K562 (cell line): Measurements from ENCODE around the gene C1QTNF5. TPM values are rescaled to one million over a fixed set of nuclear protein-coding genes. Genes with fewer than 3 reads are reported as not detected.

Experiments
- ATAC-seq: fragments of 200-7000 bp; cut with Tn5 transposase; 3 replicates; pipeline ENCODE4 v1.9.1; 2020; ENCODE audit warnings: moderate library complexity
- BruUV-seq: library from RNA; stranded (reverse); fragments of 400-500 nt; replicated peaks from 2 replicates; lab custom pipeline; 2021; lab: Mats Ljungman, UMichigan
- CTCF ChIA-PET: fragments of 300-600 bp; formaldehyde crosslinking; extraction: SDS; loops from one replicate; lab custom pipeline; 2021; ENCODE audit warnings: low intra/inter-chr PET ratio; lab: Yijun Ruan, JAX
- POLR2A ChIA-PET: fragments of 300-600, 350-650 bp; sonication (Branson Sonifier 250); formaldehyde crosslinking; extraction: SDS; loops from one replicate; lab custom pipeline; 2021; ENCODE audit warnings: antibody characterized with exemption, inconsistent platforms; lab: Yijun Ruan, JAX
- DNase-seq, 4 experiments: peaks; one replicate each; pipeline versions ENCODE4 v3.0.0 to v3.0.0-alpha.2; 2011 to 2018; ENCODE audit warnings: low spot score in 3 of 4, mixed read lengths in 3 of 4; ENCODE audit errors: extremely low read depth in 1 of 4
- FAIRE-seq: peaks from 2 replicates; lab custom pipeline; 2011; peaks lifted over from hg19 to GRCh38; lab: Jason Lieb, UNC
- H2AFZ ChIP-seq: 2 replicates; pipeline ENCODE4 v1.6.0; 2011; ENCODE audit warnings: low read depth, low read length, control low read depth, inconsistent platforms
- H3K27ac ChIP-seq: fragments of 200-600 bp; 3 replicates; pipeline ENCODE4 v1.8.0; 2011; ENCODE audit warnings: low read depth, mild to moderate bottlenecking, control low read depth, inconsistent platforms, low read length, moderate library complexity, mixed read lengths; ENCODE audit errors: extremely low read depth
- H3K27me3 ChIP-seq, 2 experiments: fragments of 300-600 bp in 1 of 2; 2 replicates in 1 of 2; 3 replicates in 1 of 2; pipeline versions ENCODE4 v1.6.0 to v1.8.0; 2011; ENCODE audit warnings: inconsistent platforms in 2 of 2, low read length in 2 of 2, mild to moderate bottlenecking in 1 of 2, mixed read lengths in 1 of 2, moderate library complexity in 1 of 2; ENCODE audit not compliant: control insufficient read depth in 2 of 2, insufficient read depth in 2 of 2
- H3K36me3 ChIP-seq: fragments of 300-600 bp; 3 replicates; pipeline ENCODE4 v1.8.0; 2011; ENCODE audit warnings: mild to moderate bottlenecking, low read length, inconsistent platforms; ENCODE audit not compliant: control insufficient read depth, insufficient read depth
- H3K4me1 ChIP-seq, 2 experiments: fragments of 200-600 bp in 1 of 2; replicated peaks in 1 of 2; 2 replicates in 1 of 2; 3 replicates in 1 of 2; pipeline versions ENCODE4 v1.5.1 to v1.8.0; 2011; ENCODE audit warnings: inconsistent platforms in 2 of 2, low read length in 2 of 2, mild to moderate bottlenecking in 1 of 2, mixed read lengths in 1 of 2, moderate library complexity in 1 of 2; ENCODE audit not compliant: control insufficient read depth in 2 of 2, insufficient read depth in 2 of 2
- H3K4me2 ChIP-seq: 2 replicates; pipeline ENCODE4 v1.6.1; 2011; ENCODE audit warnings: low read length, control low read depth, inconsistent platforms, mixed read lengths; ENCODE audit not compliant: insufficient read depth
- H3K4me3 ChIP-seq: fragments of 200-600 bp; sonication (generic), shearing (Covaris generic); 2 replicates; pipeline ENCODE4 v1.5.1; 2016; ENCODE audit warnings: control low read depth, inconsistent platforms
- H3K79me2 ChIP-seq: fragments of 200-600 bp; 3 replicates; pipeline ENCODE4 v1.8.0; 2011; ENCODE audit warnings: low read length, inconsistent platforms; ENCODE audit not compliant: control insufficient read depth, insufficient read depth
- H3K9ac ChIP-seq, 2 experiments: 2 replicates each; pipeline versions ENCODE4 v1.6.0 to v1.6.1; 2011; ENCODE audit warnings: low read depth in 2 of 2, low read length in 2 of 2, control low read depth in 1 of 2, inconsistent platforms in 1 of 2, mild to moderate bottlenecking in 1 of 2, mixed read lengths in 1 of 2; ENCODE audit not compliant: insufficient read depth in 1 of 2
- H3K9me1 ChIP-seq: one replicate; pipeline ENCODE4 v1.6.0; 2011; ENCODE audit warnings: inconsistent platforms, mild to moderate bottlenecking, low read length, moderate library complexity; ENCODE audit not compliant: control insufficient read depth, insufficient read depth
- H3K9me3 ChIP-seq: replicated peaks from 2 replicates; pipeline ENCODE4 v1.5.1; 2011; ENCODE audit warnings: low read depth, low read length, inconsistent platforms; ENCODE audit not compliant: control insufficient read depth, insufficient read depth
- H4K20me1 ChIP-seq: replicated peaks from 2 replicates; pipeline ENCODE4 v1.6.1; 2011; ENCODE audit warnings: low read length, inconsistent platforms, mixed read lengths; ENCODE audit not compliant: control insufficient read depth, insufficient read depth
- BDP1 ChIP-seq: IDR thresholded peaks from 3 replicates; pipeline ENCODE4 v1.6.1; 2011; ENCODE audit not compliant: insufficient read length, insufficient read depth
- CSDE1 ChIP-seq, 2 experiments: fragments of 450-650 bp; IDR thresholded peaks; 2 replicates each; pipeline ENCODE4 v1.6.1; 2016; ENCODE audit warnings: mild to moderate bottlenecking in 1 of 2
- FOXA3 ChIP-seq, 2 experiments: fragments of 450-650 bp in 1 of 2; sonication (generic) in 1 of 2; formaldehyde crosslinking; IDR thresholded peaks in 1 of 2; conservative IDR thresholded peaks in 1 of 2; 2 replicates each; pipeline versions ENCODE4 v1.4.0 to v1.8.0; 2020 to 2022; ENCODE audit warnings: mild to moderate bottlenecking in 2 of 2, missing genetic modification reagents in 1 of 2
- HEY1 ChIP-seq: fragments of 250-450 bp; sonication (Bioruptor Pico); IDR thresholded peaks from 2 replicates; pipeline ENCODE4 v1.5.0; 2020; ENCODE audit warnings: mild to moderate bottlenecking, moderate library complexity, borderline replicate concordance
- KAT7 ChIP-seq: sonication (generic); formaldehyde crosslinking; IDR thresholded peaks from 2 replicates; pipeline ENCODE4 v1.8.0; 2022; ENCODE audit warnings: missing genetic modification reagents, mild to moderate bottlenecking, borderline replicate concordance
- PRPF4 ChIP-seq: fragments of 200-400 bp; formaldehyde crosslinking; IDR thresholded peaks from one replicate; pipeline ENCODE4 v1.6.1; 2017; ENCODE audit warnings: low read length, low read depth, mild to moderate bottlenecking; ENCODE audit not compliant: insufficient read depth, poor library complexity, severe bottlenecking
- SOX6 ChIP-seq: fragments of 450-650 bp; IDR thresholded peaks from 2 replicates; pipeline ENCODE4 v1.6.1; 2014; ENCODE audit warnings: mild to moderate bottlenecking
- ZC3H4 ChIP-seq: sonication (generic); formaldehyde crosslinking; IDR thresholded peaks from 2 replicates; pipeline ENCODE4 v1.9.0; 2021; ENCODE audit warnings: missing genetic modification reagents, borderline replicate concordance
- ZC3H8 ChIP-seq: fragments of 450-650 bp; IDR thresholded peaks from 2 replicates; pipeline ENCODE4 v1.6.1; 2017
- ZNF830 ChIP-seq: fragments of 250-450 bp; sonication (Bioruptor Pico); IDR thresholded peaks from 2 replicates; pipeline ENCODE4 v1.5.0; 2021; ENCODE audit warnings: mild to moderate bottlenecking
- WGBS: fragments of 100-300 bp; shearing (Covaris generic); methylation state at CpG from one replicate; pipeline ENCODE4 v1.1.6; 2016; ENCODE audit warnings: low coverage, mixed read lengths; ENCODE audit not compliant: insufficient coverage; ENCODE audit errors: missing lambda C conversion rate; 5-methylcytosine and 5-hydroxymethylcytosine counted together
- in situ Hi-C: fragments of 300-500 bp; cut with MboI; formaldehyde crosslinking; loops from 4 replicates; pipeline ENCODE4 v1.15.0; 2018; ENCODE audit warnings: inconsistent platforms, mixed read lengths
- intact Hi-C: fragments of 100-400 bp; cut with micrococcal nuclease; formaldehyde crosslinking; loops from 2 replicates; pipeline ENCODE4 v1.14.2; 2022
- polyA plus RNA-seq, 8 experiments: library from polyadenylated mRNA; depleted of rRNA in 4 of 8; stranded (reverse) in 5 of 8; unstranded in 3 of 8; fragments of >200 nt; fragmentation: Nextera tagmentation in 2 of 8; fragmentation: Illumina TruSeq in 1 of 8; extraction: Ambion mirVana in 2 of 8; extraction: Trizol in 1 of 8; gene quantifications; 2 replicates each; pipeline versions ENCODE4 v1.2.1 to v1.2.3, GENCODE V29; 2011 to 2014; ENCODE audit warnings: inconsistent platforms in 1 of 8, missing spikeins in 1 of 8
- total RNA-seq, 7 experiments: library from RNA; depleted of rRNA in 6 of 7; stranded (reverse); fragments of >200 nt in 6 of 7; fragmentation: Illumina TruSeq in 2 of 7; extraction: Trizol in 2 of 7; gene quantifications; 2 replicates each; pipeline versions ENCODE4 v1.2.1 to v1.2.3, GENCODE V29; 2011 to 2021; ENCODE audit warnings: low replicate concordance in 1 of 7
- TF ChIP-seq, protein P1 (sequence below): sonication (generic); formaldehyde crosslinking; IDR thresholded peaks from 2 replicates; pipeline ENCODE4 v1.4.0; 2020; ENCODE audit warnings: mild to moderate bottlenecking, missing genetic modification reagents
- TF ChIP-seq, protein P2 (sequence below): IDR thresholded peaks from 3 replicates; pipeline ENCODE4 v1.6.1; 2011; ENCODE audit warnings: borderline replicate concordance, mild to moderate bottlenecking, moderate library complexity; ENCODE audit not compliant: insufficient read length; ENCODE audit errors: extremely low read depth

C1QTNF5 gene
- total and polyA plus RNA-seq, 9 of the 15 experiments (the other 6 are each of a cell fraction or from before 2014, with no cell fraction given), result 0.07 to 0.76 (median 0.24) TPM; not detected in 1

DNA sequence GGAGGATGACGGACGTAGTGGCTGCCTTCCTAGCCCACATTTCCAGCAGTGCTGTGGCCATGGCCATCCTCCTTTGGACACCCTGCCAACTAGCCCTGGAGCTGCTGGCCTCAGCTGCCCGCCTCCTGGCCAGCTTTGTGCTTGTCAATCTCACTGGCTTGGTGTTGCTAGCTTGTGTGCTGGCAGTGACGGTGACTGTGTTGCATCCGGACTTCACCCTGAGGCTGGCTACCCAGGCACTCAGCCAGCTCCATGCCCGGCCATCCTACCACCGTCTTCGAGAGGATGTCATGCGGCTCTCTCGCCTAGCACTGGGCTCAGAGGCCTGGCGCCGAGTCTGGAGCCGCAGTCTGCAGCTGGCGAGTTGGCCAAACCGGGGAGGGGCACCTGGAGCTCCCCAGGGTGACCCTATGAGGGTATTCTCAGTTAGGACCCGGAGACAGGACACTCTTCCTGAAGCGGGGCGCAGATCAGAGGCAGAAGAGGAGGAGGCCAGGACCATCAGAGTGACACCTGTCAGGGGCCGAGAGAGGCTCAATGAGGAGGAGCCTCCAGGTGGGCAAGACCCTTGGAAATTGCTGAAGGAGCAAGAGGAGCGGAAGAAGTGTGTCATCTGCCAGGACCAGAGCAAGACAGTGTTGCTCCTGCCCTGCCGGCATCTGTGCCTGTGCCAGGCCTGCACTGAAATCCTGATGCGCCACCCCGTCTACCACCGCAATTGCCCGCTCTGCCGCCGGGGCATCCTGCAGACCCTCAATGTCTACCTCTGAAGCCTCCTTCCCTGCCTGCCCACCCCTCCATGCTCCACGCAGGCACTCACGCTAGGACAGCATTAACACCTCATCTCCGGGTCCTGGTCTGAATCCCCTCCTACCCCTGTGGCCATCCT, 4.8 kb downstream of the C1QTNF5 start (continued):
- TF ChIP-seq, protein P1, sequence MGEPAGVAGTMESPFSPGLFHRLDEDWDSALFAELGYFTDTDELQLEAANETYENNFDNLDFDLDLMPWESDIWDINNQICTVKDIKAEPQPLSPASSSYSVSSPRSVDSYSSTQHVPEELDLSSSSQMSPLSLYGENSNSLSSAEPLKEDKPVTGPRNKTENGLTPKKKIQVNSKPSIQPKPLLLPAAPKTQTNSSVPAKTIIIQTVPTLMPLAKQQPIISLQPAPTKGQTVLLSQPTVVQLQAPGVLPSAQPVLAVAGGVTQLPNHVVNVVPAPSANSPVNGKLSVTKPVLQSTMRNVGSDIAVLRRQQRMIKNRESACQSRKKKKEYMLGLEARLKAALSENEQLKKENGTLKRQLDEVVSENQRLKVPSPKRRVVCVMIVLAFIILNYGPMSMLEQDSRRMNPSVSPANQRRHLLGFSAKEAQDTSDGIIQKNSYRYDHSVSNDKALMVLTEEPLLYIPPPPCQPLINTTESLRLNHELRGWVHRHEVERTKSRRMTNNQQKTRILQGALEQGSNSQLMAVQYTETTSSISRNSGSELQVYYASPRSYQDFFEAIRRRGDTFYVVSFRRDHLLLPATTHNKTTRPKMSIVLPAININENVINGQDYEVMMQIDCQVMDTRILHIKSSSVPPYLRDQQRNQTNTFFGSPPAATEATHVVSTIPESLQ, result no peak
- TF ChIP-seq BDP1 (no peak), ZNF830 (CRISPR knock-in tag) (no peak), HEY1 (CRISPR knock-in tag) (no peak), SOX6 (no peak), ZC3H4 (peak; percentile 48; the same call in 1 of the 2 replicates)

DNA sequence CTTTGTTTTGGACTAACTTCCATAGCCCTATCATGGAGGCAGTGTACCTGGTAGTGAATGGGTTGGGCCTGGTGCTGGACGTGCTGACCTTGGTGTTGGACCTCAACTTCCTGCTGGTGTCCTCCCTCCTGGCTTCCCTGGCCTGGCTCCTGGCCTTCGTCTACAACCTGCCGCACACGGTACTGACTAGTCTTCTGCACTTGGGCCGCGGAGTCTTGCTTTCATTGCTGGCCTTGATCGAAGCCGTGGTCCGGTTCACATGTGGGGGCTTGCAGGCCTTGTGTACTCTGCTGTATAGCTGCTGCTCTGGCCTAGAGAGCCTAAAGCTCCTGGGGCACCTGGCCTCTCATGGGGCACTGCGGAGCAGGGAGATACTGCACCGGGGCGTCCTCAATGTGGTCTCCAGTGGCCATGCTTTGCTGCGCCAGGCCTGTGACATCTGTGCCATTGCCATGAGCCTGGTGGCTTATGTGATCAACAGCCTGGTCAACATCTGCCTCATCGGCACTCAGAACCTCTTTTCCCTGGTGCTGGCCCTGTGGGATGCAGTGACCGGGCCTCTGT, 5.5 kb downstream of the C1QTNF5 start:
- in situ Hi-C loops, result no loop called here
- POLR2A ChIA-PET, result interaction anchor here (0.6 kb wide), 2 partner anchors 129 to 355 kb away, joined by 4 read pairs; partner anchors contain the start of gene CBL
- Histone ChIP-seq H3K36me3 (peaks cover 17% of the 10 kb centered on the region; the same call in 1 of the 3 replicates), H3K9me1 (no peaks in the 10 kb centered on the region), H3K27me3 (no peaks in the 10 kb centered on the region), H3K9ac (peak overlapping the region; percentile 88 to 97), H3K4me2 (peak overlapping the region; percentile 95), H4K20me1 (no peaks in the 10 kb centered on the region), H3K4me3 (peak overlapping the region; percentile 61), H3K4me1 (peaks cover 23 to 52% of the 10 kb centered on the region in 2 experiments; a peak in 4 of 5 replicates), H3K27ac (peak overlapping the region; percentile 76), H3K9me3 (no peaks in the 10 kb centered on the region)
- FAIRE-seq (no peak), DNase-seq (no peak), ATAC-seq (no peak)
- BruUV-seq, result TSS peak; percentile 74
- intact Hi-C loops, result loop anchor here (5.0 kb wide), 1 partner anchor 37 kb away; no protein-coding TSS in a partner anchor
- WGBS, result 43% methylated on average over 15 of the region's 15 CpGs
- TF ChIP-seq FOXA3 (CRISPR knock-in tag; conservative IDR thresholded peaks at IDR 0.05 in 1 of 2, IDR thresholded peaks at IDR 0.05 in 1 of 2) (0 out of 4 replicates have a peak, but pooled peaks of 1 of the 2 experiments have one; percentile 23), KAT7 (0 out of 2 replicates have a peak, but pooled peaks have one; percentile 38), CSDE1 (IDR thresholded peaks at IDR 0.05) (0 out of 4 replicates have a peak, but pooled peaks of 1 of the 2 experiments have one; percentile 16), ZC3H8 (no peak), PRPF4 (no peak)
- TF ChIP-seq, protein P2, sequence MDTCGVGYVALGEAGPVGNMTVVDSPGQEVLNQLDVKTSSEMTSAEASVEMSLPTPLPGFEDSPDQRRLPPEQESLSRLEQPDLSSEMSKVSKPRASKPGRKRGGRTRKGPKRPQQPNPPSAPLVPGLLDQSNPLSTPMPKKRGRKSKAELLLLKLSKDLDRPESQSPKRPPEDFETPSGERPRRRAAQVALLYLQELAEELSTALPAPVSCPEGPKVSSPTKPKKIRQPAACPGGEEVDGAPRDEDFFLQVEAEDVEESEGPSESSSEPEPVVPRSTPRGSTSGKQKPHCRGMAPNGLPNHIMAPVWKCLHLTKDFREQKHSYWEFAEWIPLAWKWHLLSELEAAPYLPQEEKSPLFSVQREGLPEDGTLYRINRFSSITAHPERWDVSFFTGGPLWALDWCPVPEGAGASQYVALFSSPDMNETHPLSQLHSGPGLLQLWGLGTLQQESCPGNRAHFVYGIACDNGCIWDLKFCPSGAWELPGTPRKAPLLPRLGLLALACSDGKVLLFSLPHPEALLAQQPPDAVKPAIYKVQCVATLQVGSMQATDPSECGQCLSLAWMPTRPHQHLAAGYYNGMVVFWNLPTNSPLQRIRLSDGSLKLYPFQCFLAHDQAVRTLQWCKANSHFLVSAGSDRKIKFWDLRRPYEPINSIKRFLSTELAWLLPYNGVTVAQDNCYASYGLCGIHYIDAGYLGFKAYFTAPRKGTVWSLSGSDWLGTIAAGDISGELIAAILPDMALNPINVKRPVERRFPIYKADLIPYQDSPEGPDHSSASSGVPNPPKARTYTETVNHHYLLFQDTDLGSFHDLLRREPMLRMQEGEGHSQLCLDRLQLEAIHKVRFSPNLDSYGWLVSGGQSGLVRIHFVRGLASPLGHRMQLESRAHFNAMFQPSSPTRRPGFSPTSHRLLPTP, result no peak
- TF ChIP-seq, all 486 proteins: peak for 3
- H3K79me2 ChIP-seq, result peaks cover 30% of the 10 kb centered on the region
- H2AFZ ChIP-seq, result no peak overlapping the region
- CTCF ChIA-PET, result no interaction called here
